Activated CD4-positive, alpha-beta T cell treated with anti-CD3 and anti-CD28 coated beads for 48 hours (primary cell): Measurements from ENCODE around the gene HPCAL1.

Source experiments
- DNase-seq: peaks from one replicate; pipeline ENCODE4 v3.0.0-alpha.2; 2020

HPCAL1 gene

DNA sequence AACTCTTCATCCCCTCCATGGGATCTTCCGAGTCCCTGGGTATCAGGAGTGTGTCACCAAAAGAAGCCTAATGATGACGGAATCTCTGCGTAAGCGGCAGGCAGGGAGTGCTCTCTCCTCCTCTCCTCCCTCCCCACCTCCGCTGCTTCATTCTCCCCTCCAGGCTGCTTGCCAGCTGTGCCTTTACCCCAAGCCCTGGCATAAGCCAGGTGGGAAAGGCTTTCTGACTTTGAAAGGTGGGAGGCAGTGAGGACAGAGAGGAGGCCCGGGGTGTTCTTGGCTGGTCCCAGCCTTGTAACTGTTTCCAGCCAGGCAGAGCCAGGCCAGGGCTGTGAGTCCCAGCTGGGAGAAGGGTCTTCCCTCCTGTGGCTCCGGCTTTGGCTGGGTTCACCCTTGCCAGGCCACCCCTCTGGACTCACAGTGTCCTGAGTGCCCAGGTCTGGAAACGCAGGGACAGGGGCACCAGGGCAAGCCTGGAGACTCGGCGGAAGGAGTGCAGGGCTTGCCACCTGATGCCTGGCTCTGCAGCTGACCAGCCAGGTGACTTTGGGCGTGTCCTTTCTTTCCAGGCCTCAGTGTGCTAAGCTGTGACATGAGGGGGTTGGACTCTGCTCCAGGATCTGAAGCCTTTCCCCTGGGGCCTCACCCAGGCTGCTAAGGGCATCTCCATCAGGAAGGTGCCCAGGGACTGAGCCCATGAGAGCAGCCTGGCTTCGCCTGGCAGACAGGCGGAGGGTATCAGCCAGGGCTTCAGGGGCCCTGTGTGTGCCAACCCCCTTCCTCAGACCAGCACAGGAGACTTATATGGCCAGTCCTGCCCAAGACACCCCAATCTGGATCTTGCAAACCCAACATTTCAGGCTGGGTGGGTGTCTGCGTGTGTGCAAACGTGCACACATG, 32.7 kb upstream of the HPCAL1 start:
- no peak for DNase-seq

- no peak for DNase-seq
These were observed 31.2 kb upstream of the HPCAL1 start for GRCh38 chr2:10271509-10271908.

- DNase-seq, result no peak
These were observed 30.8 kb upstream of the HPCAL1 start for GRCh38 chr2:10271946-10272345.

DNA sequence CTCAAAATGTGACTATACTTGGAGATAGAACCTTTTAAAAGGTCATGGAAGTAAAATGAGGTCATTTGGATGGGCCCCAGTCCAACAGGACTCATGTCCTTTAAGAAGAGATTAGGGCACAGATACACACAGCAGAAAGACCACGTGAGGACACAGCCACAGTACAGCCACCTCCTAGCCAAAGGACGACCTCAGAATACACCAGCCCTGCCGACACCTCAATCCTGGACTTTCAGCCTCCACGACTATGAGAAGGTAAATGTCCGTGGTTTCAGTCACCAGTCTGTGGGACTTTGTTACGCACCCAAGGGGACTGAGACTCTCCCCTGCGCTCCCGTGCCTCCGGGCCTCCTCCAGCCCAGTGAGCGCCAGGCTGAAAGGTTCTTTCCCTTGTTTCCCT, 30.2 kb upstream of the HPCAL1 start:
- DNase-seq, result no peak

DNA sequence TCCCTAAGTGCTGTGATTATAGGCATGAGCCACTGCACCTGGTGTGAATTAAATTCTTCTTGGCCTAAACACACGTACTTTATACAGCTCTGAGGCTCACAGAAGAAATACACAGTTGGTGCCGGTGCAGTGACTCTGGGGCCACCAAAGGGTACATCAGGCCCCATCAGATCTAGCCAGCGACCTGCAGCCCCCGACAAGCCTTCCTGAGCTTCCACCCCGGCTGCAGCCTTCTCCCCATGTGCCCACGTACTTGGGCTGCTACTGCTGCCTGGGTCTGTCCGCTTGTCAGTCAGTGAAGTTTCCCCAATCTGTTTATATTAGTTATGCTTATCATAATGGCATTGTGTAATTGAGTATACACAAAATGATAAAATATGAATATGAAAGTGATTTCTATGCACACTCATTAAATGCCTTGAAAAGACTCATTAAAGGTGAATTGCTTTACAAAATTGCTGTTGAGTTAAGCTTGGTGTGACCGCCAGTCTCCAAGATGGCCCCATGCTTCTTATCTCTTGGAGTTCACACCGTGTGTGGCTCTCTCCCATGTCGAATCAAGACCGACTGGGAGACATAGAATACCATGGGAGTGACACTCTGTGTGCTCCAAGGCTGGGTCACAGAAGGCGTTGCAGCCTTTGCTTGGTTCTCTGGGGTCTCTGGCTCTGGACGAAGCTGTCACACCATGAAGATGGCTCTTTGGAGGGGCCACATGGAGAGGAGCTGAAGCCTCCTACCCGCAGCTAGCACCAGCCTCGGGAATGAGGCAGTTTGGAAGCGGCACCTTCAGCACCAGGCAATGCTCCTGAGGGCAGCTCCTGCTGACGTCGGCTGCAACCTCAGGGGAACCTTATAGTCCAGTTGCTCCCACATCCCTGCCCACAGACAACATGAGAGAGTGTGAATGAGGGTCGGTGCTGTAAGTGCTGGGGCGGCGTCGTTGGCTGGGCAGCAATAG, 29.2 kb upstream of the HPCAL1 start:
- no peak for DNase-seq

GRCh38 chr2:10274376-10274775, 28.3 kb upstream of the HPCAL1 start:
- no peak for DNase-seq

DNA sequence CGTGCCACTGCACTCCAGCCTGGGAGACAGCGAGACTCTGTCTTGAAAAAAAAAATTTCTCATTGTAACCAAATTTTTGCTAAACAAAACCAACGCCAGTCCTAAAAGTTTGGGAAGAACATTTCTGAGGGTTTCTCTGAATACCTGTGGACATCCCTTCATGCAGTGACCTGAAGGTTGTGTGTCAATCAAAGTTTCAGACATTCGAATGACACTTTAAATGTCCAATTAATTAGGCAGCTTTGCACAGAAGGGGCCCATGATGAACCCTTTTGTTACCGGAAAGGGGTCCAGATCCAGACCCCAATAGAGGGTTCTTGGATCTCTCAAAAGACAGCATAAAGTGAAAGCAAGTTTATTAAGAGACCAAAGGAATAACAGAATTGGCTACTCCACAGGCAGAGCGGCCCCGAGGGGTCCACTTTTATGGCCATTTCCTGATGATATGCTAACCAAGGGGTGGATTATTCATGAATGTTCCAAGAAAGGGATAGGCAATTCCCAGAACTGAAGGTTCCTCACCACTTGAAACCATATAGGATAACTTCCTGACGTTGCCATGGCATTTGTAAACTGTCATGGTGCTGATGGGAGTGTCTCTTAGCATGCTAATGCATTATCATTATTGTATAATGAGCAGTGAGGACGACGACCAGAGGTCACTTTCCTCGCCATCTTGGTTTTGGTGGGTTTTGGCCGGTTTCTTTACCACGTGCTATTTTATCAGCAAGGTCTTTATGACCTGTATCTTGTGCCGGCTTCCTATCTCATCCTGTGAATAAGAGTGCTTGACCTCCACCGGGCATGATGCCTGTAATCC, 27.5 kb upstream of the HPCAL1 start:
- no peak for DNase-seq

GRCh38 chr2:10276481-10277292, 26.0 kb upstream of the HPCAL1 start:
- no peak for DNase-seq

- no peak for DNase-seq
These were observed 25.2 kb upstream of the HPCAL1 start for GRCh38 chr2:10277293-10278028.

- peak; percentile 45 for DNase-seq
These were observed 24.5 kb upstream of the HPCAL1 start for GRCh38 chr2:10278029-10278762.

GRCh38 chr2:10278763-10279471, 23.8 kb upstream of the HPCAL1 start:
- DNase-seq, result no peak

DNA sequence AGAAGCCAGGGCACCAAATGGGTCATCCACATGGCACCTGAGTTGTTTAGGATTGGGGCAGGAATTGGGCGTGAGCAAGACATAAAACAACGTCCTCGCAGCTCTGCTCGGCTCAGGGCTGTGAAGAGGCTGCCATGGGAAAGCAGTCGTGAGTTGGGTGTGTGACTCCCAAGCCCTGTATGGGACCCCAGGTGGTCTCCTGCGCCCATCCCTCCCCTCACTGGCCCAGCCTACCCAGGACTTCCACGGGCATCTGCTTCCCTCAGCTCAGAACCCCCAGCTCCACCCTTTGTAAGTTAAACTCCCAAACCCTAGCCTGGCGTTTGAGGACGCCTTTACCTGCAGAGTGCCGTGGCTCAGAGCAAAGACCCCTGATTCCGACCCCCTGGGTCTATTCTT, 23.2 kb upstream of the HPCAL1 start:
- no peak for DNase-seq

DNA sequence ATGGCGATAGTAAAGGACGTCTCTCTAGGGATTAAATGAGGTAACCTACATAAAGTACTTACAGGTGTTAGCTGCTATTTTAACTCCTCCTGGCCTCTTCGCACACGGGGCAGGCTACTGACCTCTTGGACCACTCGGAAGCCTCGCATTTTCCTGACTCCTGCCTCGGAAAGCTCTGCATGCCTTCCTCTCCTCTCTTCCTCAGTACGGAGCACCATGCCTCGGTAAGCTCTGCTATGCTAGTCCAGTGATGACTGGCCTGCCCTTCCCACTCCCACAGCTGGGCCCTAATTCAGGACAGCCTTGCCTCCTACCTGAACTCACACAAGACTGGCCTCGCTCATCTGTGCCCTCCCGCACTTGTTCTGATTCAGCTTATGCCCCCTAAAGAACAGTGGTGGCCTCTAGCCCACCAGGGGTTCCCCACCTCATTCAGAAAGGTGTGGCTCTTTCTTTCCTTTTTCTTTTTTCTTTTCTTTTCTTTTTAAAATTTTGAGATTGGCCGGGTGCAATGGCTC, 22.7 kb upstream of the HPCAL1 start:
- DNase-seq, result no peak

GRCh38 chr2:10281891-10282290, 20.8 kb upstream of the HPCAL1 start:
- DNase-seq, result no peak

- no peak for DNase-seq
These were observed 20.0 kb upstream of the HPCAL1 start for GRCh38 chr2:10282611-10283105.

- no peak for DNase-seq
These were observed 19.3 kb upstream of the HPCAL1 start for GRCh38 chr2:10283106-10284062.

- DNase-seq, result no peak
These were observed 18.4 kb upstream of the HPCAL1 start for GRCh38 chr2:10284108-10284870.
